Thyroid gland (tissue), 4 donors: ENCODE measurements around the gene TRIM33.

Experiments
- POLR2A ChIP-seq, 2 donors: fragments of 450-650 bp; IDR thresholded peaks; one replicate each; pipeline ENCODE4 v1.6.1; 2017; ENCODE audit warnings: antibody characterized with exemption in 2 of 2, mild to moderate bottlenecking in 2 of 2, moderate library complexity in 1 of 2
- TF ChIP-seq, protein P1 (sequence below), 6 experiments: fragments of 200-600 bp in 3 of 6; fragments of 450-650 bp in 3 of 6; sonication (generic) in 3 of 6; IDR thresholded peaks; one replicate each; pipeline ENCODE4 v1.5.1; 2016 to 2019; ENCODE audit warnings: antibody characterized with exemption in 6 of 6, mild to moderate bottlenecking in 2 of 6, inconsistent platforms in 1 of 6, moderate library complexity in 1 of 6

- TF ChIP-seq, protein P1, sequence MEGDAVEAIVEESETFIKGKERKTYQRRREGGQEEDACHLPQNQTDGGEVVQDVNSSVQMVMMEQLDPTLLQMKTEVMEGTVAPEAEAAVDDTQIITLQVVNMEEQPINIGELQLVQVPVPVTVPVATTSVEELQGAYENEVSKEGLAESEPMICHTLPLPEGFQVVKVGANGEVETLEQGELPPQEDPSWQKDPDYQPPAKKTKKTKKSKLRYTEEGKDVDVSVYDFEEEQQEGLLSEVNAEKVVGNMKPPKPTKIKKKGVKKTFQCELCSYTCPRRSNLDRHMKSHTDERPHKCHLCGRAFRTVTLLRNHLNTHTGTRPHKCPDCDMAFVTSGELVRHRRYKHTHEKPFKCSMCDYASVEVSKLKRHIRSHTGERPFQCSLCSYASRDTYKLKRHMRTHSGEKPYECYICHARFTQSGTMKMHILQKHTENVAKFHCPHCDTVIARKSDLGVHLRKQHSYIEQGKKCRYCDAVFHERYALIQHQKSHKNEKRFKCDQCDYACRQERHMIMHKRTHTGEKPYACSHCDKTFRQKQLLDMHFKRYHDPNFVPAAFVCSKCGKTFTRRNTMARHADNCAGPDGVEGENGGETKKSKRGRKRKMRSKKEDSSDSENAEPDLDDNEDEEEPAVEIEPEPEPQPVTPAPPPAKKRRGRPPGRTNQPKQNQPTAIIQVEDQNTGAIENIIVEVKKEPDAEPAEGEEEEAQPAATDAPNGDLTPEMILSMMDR (IDR thresholded peaks at IDR 0.05), result no peak
- TF ChIP-seq POLR2A (IDR thresholded peaks at IDR 0.05), result no peak
Measured at GRCh38 chr1:114524944-114525343, 13.9 kb upstream of the TRIM33 start.
